K562 (cell line): ENCODE results near the gene SLCO3A1.

ENCODE experiments used
- ELK1 ChIP-seq: sonication (generic); formaldehyde crosslinking; IDR thresholded peaks from 2 replicates; pipeline ENCODE4 v1.8.1; 2022; ENCODE audit warnings: missing genetic modification reagents
- EWSR1 ChIP-seq: fragments of 450-650 bp; IDR thresholded peaks from 2 replicates; pipeline ENCODE4 v1.6.1; 2018; ENCODE audit warnings: borderline replicate concordance, mild to moderate bottlenecking, low read depth, moderate library complexity; ENCODE audit not compliant: partially characterized antibody
- GTF2A2 ChIP-seq: IDR thresholded peaks from 2 replicates; pipeline ENCODE4 v1.6.1; 2016; ENCODE audit warnings: mild to moderate bottlenecking, missing genetic modification characterization, missing compliant biosample characterization
- HMGXB4 ChIP-seq: sonication (generic); formaldehyde crosslinking; IDR thresholded peaks from 2 replicates; pipeline ENCODE4 v1.8.1; 2023; ENCODE audit warnings: mild to moderate bottlenecking, missing genetic modification reagents
- MYC ChIP-seq, 2 experiments: fragments of 250-450 bp in 1 of 2; sonication (Bioruptor Pico) in 1 of 2; IDR thresholded peaks; 2 replicates each; pipeline versions ENCODE4 v1.5.1 to v1.6.1; 2012 to 2021; ENCODE audit warnings: low read depth in 2 of 2, borderline replicate concordance in 1 of 2, improper control_type of control experiment in 1 of 2, low read length in 1 of 2, mild to moderate bottlenecking in 1 of 2, moderate library complexity in 1 of 2
- PBX2 ChIP-seq, 2 experiments: IDR thresholded peaks in 1 of 2; conservative IDR thresholded peaks in 1 of 2; 2 replicates each; pipeline ENCODE4 v1.6.1; 2016; ENCODE audit warnings: low read depth in 2 of 2, mild to moderate bottlenecking in 1 of 2, missing compliant biosample characterization in 1 of 2, missing genetic modification characterization in 1 of 2, moderate library complexity in 1 of 2
- PHTF2 ChIP-seq: fragments of 250-450 bp; sonication (Bioruptor Pico); IDR thresholded peaks from 2 replicates; pipeline ENCODE4 v1.5.0; 2021; ENCODE audit warnings: mild to moderate bottlenecking
- SREBF1 ChIP-seq: fragments of 150-350 bp; IDR thresholded peaks from 2 replicates; pipeline ENCODE4 v1.6.1; 2014; ENCODE audit warnings: antibody characterized with exemption, low read depth, low read length, borderline replicate concordance
- TSHZ1 ChIP-seq: fragments of 250-450 bp; sonication (Bioruptor Pico); IDR thresholded peaks from 2 replicates; pipeline ENCODE4 v1.4.0; 2020; ENCODE audit warnings: mild to moderate bottlenecking, moderate library complexity
- ZNF133 ChIP-seq: fragments of 250-450 bp; sonication (Bioruptor Pico); IDR thresholded peaks from 2 replicates; pipeline ENCODE4 v1.4.0; 2020; ENCODE audit warnings: mild to moderate bottlenecking

- TF ChIP-seq MYC (IDR thresholded peaks at IDR 0.05; ENCODE audit: low read depth, low read length) (no peak), MYC (CRISPR knock-in tag; IDR thresholded peaks at IDR 0.05; ENCODE audit: borderline replicate concordance, low read depth) (no peak), EWSR1 (no peak), SREBF1 (no peak), GTF2A2 (no peak), PBX2 (CRISPR knock-in tag; IDR thresholded peaks at IDR 0.05; ENCODE audit: low read depth) (no peak), PBX2 (tag; conservative IDR thresholded peaks at IDR 0.05; ENCODE audit: low read depth) (no peak), ELK1 (CRISPR knock-in tag) (no peak), TSHZ1 (CRISPR knock-in tag) (no peak), HMGXB4 (CRISPR knock-in tag) (no peak), PHTF2 (no peak), ZNF133 (CRISPR knock-in tag) (no peak)
These were observed 149.2 kb downstream of the SLCO3A1 start for GRCh38 chr15:92002666-92003065.
